Stomach (tissue), 4 donors: ENCODE measurements around the gene FZR1.
"Not testable (repeated sequence)": the region's sequence is repeated elsewhere in the genome, so short reads cannot be mapped to it uniquely, and the experiment has no call there.

Experiments used
- EP300 ChIP-seq: sonication (generic); formaldehyde crosslinking; IDR thresholded peaks from one replicate; pipeline ENCODE4 v1.6.1; 2017; ENCODE audit warnings: antibody characterized with exemption
- POLR2A ChIP-seq, 4 donors: fragments of 450-650 bp; IDR thresholded peaks; one replicate each; pipeline ENCODE4 v1.6.1; 2016; ENCODE audit warnings: antibody characterized with exemption in 4 of 4, control low read depth in 2 of 4, mild to moderate bottlenecking in 1 of 4, moderate library complexity in 1 of 4
- POLR2AphosphoS5 ChIP-seq, 3 donors: sonication (generic); formaldehyde crosslinking; IDR thresholded peaks; one replicate each; pipeline ENCODE4 v1.6.1; 2016; ENCODE audit warnings: antibody characterized with exemption in 3 of 3
- TF ChIP-seq, protein P1 (sequence below), 7 experiments: fragments of 450-650 bp in 4 of 7; fragments of 200-600 bp in 3 of 7; sonication (generic) in 3 of 7; IDR thresholded peaks; one replicate each; pipeline ENCODE4 v1.5.1; 2016 to 2019; ENCODE audit warnings: antibody characterized with exemption in 7 of 7, control low read depth in 2 of 7, mild to moderate bottlenecking in 1 of 7

DNA sequence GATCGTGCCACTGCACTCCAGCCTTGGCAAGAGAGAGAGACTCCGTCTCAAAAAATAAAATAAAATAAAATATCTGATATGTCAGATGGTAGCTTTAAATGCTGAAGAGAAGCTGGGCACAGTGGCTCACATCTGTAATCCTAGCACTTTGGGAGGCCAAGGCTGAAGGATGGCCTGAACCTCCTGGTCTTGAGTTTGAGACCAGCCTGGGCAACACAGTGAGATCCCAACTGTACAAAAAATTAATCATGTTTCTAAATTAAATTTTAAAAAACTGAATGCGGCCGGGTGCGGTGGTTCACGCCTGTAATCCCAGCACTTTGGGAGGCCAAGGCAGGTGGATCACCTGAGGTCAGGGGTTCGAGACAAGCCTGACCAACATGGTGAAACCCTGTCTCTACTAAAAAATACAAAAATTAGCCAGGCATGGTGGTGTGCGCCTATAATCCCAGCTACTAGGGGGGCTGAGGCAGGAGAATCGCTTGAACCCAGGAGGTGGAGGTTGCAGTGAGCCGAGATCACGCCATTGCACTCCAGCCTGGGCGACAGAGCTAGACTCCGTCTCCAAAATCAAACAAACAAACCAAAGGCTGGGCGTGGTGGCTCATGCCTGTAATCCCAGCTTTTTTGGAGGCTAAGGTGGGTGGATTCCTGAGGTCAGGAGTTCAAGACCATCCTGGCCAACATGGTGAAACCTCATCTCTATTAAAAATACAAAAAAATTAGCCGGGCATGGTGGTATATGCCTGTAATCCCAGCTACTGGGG is 78.1 kb downstream of the FZR1 start:
- not testable (repeated sequence) for TF ChIP-seq EP300; POLR2AphosphoS5 (IDR thresholded peaks at IDR 0.05); POLR2A (IDR thresholded peaks at IDR 0.05)
- TF ChIP-seq, protein P1, sequence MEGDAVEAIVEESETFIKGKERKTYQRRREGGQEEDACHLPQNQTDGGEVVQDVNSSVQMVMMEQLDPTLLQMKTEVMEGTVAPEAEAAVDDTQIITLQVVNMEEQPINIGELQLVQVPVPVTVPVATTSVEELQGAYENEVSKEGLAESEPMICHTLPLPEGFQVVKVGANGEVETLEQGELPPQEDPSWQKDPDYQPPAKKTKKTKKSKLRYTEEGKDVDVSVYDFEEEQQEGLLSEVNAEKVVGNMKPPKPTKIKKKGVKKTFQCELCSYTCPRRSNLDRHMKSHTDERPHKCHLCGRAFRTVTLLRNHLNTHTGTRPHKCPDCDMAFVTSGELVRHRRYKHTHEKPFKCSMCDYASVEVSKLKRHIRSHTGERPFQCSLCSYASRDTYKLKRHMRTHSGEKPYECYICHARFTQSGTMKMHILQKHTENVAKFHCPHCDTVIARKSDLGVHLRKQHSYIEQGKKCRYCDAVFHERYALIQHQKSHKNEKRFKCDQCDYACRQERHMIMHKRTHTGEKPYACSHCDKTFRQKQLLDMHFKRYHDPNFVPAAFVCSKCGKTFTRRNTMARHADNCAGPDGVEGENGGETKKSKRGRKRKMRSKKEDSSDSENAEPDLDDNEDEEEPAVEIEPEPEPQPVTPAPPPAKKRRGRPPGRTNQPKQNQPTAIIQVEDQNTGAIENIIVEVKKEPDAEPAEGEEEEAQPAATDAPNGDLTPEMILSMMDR (IDR thresholded peaks at IDR 0.05), result not testable (repeated sequence)
